Hypothalamus (tissue), 51 donors: ENCODE results near the gene UVRAG.

ENCODE experiments used
- DNase-seq, 51 donors: peaks; one replicate each; lab custom pipeline; 2025; lab: John Stamatoyannopoulos, UW

Gene UVRAG

GRCh38 chr11:75783416-75784084 lies 31.5 kb upstream of the UVRAG start:
- no peak for DNase-seq

DNA sequence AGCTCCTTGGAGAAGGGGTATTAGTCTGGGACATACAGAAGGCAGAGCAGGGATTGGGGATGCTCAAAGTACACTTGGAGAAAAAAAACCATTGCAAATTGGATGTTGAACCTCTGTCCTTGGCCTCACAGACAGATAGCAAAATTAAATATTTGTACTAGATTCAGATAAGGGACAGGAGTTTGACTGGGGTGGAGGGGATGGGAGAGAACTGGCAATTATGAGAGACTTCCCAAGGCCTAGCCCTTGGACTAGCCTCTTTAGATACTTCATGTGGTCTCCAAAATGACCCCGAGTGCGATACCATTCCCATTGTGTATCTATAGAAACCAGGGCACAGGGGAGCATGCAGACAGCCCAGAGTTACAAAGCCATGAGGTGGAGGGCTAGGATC lies 30.9 kb upstream of the UVRAG start:
- no peak for DNase-seq

DNA sequence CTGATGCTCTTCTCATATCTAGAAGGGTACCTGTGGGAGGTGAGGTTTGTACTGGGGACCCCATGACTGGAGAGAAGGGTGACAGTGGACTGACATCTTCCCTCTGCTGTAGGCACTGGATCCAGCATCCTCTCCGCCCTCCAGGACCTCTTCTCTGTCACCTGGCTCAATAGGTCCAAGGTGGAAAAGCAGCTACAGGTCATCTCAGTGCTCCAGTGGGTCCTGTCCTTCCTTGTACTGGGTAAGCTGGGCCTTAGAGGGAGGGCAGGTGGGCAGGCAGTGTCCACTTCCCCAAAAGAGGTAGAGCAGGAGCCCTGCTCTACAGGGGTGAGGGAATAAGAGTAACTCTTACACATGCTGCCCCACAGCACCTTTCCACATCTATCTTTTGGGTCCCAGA lies 30.5 kb upstream of the UVRAG start:
- DNase-seq, result no peak

- DNase-seq, result no peak
Observed at GRCh38 chr11:75785187-75785586, 29.8 kb upstream of the UVRAG start.

DNA sequence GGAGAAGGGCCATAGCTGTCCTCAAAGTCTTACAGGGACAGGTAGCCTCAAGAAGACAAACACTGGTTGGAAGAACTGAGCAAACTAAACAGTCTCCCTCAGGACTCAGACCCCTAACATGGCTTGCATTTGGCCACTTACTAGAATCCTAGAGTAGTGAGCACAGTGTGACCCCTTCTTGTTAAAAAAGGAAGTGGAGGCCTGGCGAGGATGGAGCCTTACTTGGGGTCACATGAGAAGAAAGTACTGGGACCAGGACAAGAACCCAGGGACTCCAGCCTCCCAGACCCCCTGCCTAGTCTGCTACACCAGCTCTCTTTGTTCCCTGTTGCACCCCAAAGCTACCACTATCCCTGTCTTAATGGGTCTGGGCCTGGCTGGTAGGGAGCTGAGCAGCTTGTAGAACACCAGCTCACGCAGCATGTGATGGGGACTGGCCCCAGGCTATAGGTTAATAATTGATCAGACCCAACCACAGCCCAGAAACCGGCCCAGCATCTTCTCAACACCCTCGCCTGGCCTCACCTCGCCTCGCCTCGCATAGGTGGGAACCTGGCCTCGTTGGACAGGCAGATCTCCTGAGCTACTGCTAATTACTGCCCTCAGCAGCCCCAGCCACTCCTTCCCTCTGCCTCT lies 28.8 kb upstream of the UVRAG start:
- DNase-seq, result no peak

- DNase-seq, result no peak
Observed at GRCh38 chr11:75789521-75789920, 25.5 kb upstream of the UVRAG start.

DNA sequence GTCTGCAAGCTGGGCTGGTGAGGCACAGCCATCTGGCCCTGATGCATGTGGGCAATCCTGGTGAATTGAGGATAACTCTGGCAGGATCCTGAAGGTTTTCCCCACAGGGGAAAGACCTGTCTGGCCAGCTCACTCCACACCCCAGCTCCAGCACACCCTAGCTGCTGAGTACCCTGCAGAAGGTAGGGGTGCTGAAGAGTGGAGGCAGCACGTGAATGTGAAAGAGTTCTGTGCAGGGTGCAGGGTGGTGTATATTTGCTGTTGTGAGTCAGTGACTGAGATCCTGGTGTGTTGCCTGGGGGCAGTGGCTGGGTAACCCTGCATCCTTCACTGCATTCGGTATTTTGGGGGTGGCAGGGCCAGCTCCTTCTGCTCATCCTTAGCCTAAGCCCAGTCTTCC lies 24.0 kb upstream of the UVRAG start:
- no peak for DNase-seq

GRCh38 chr11:75792127-75792731 lies 22.8 kb upstream of the UVRAG start:
- DNase-seq, result no peak

DNA sequence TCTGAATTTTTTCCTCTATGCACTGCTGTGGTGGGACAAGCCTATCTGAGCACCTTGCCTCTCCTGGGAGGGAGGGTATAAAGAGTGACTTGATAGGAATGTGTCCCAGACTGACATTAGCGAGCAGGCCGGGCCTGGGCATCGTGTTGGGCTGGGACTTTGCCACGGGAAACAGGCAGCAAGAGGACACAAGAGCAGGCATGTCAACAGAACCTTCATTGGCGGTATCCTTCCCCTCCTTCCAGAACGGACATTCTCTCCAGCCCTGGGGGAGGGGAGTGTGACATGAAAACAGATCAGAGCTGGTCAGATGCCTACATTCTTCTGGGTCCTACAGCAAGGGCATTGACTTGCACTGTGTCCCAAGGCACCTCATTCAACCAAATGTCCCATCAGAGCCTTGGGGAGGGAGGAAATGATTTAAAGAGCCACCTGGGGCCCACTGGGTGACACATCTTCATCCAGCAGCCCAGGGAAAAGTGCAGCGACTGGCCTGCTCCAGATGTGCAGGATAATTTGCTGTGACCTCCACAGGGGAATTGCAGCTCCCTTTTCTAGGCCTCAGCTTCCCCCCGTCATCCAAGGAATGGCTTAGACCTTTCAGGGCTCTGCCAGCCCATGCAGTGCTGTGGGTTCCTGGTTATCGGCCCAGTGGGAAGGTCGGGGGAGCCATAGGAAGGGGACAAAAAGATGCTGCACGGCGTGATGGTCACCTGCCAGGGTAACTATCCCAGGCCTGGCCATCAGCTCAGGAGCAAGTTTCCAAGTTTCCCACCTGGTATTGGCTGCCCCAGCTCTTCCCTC lies 21.8 kb upstream of the UVRAG start:
- no peak for DNase-seq

DNA sequence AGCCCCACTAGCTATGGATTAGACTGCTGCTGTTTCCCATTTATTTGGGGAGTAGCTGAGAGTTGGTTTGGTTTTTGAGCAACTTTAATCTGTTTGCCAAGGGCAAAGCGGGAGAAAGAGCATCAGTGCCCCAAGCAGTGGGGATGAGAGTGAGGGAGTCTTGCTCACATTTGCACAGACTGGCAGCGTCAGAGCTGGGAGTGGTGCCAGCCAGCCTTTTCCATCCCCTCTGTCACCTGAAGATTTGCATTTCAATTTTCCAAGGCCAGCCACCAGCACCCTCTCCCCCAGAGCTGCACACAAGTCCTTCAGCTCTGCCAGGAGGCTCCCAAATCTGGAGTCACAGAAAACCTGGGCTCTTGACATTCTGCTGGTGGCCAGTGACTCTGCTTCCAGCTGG lies 21.0 kb upstream of the UVRAG start:
- DNase-seq, result no peak

GRCh38 chr11:75795276-75796090 lies 19.5 kb upstream of the UVRAG start:
- no peak for DNase-seq

DNA sequence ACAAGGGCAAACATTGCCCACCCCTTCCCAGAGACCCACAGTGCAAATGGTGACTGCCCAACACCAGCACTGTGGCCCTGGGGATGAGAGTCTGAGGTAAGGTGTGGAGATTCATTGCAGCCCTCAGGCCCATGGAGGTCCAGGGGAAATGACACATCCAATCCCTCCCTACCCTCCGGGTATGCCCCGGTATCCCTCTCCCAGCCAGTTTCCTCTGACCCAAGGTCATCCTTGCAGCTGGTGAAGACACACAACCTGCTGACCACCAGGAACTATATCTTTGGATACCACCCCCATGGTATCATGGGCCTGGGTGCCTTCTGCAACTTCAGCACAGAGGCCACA lies 18.9 kb upstream of the UVRAG start:
- DNase-seq, result no peak

GRCh38 chr11:75797116-75797515 lies 17.9 kb upstream of the UVRAG start:
- DNase-seq, result no peak

DNA sequence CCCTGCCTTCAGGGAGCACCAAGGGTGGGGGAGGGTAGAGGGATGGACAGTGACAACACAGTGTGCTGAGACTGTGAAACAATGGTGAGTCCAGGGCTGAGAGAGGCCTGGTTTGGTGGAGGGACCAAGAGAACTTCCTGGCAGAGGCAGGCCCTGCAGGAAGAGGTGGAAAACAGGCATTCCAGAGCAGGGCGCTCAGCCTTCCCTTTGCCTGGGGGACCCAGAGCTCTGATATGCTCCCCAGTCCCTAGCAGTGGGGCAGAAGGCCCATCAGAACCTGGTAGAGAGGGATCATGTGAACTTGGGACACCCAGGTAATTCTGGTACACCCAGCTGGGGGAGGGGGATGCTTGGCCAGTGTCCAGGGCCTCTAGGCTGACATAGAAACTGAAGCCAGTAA lies 17.2 kb upstream of the UVRAG start:
- no peak for DNase-seq

DNA sequence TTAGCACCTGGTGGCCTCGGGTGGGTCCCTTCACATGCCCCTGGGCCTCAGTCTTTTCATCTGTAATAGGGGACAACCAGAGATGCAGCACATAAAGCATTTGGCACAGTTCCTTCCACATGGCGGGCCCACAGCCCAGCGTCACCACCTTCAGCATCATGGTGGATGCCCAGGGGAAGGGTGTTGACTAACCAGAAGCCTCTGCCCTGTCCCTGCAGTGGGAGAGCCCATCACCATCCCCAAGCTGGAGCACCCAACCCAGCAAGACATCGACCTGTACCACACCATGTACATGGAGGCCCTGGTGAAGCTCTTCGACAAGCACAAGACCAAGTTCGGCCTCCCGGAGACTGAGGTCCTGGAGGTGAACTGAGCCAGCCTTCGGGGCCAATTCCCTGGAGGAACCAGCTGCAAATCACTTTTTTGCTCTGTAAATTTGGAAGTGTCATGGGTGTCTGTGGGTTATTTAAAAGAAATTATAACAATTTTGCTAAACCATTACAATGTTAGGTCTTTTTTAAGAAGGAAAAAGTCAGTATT lies 14.8 kb upstream of the UVRAG start:
- no peak for DNase-seq

- DNase-seq, result peak in 8 of 51 donors; percentile 10 to 34 (median 16)
Observed at GRCh38 chr11:75800728-75801361, 14.2 kb upstream of the UVRAG start.

DNA sequence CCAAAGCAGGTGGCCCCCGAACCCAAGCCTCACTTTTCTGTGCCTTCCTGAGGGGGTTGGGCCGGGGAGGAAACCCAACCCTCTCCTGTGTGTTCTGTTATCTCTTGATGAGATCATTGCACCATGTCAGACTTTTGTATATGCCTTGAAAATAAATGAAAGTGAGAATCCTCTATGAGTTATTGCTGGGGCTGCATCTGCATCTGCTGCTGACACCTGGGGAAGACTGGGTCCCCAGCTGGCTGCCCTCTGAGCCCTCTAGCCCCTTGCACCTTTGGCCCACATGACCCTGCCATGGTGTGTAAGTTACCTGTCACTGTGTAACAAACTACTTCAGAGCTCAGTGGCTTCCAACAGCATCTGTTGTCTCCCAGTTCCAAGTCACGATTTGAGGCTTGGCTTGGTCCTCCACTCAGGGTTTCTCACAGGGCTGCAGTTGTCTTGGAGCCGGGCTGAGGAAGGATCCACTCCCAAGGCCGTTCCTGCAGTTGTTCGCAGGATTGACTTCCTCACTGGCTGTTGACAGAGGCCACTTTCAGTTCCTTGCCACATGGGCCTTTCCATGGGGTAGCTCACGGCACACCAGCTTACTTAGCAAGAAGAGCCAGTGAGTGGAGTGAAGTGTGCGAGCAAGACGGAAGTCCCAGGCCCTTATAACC lies 13.5 kb upstream of the UVRAG start:
- DNase-seq, result peak in 9 of 51 donors; percentile 4 to 32 (median 18)

- DNase-seq, result no peak
Observed at GRCh38 chr11:75802021-75802912, 12.7 kb upstream of the UVRAG start.
